ENCODE measurements around the gene CASP10. TPM values are rescaled to one million over a fixed set of nuclear protein-coding genes. Genes with fewer than 3 reads are reported as not detected.

The CASP10 gene
- total and polyA plus RNA-seq, 2 of the 13 experiments (the other 11 are each of a cell fraction or from before 2014, with no cell fraction given), result 22.2 to 23.8 TPM

DNA sequence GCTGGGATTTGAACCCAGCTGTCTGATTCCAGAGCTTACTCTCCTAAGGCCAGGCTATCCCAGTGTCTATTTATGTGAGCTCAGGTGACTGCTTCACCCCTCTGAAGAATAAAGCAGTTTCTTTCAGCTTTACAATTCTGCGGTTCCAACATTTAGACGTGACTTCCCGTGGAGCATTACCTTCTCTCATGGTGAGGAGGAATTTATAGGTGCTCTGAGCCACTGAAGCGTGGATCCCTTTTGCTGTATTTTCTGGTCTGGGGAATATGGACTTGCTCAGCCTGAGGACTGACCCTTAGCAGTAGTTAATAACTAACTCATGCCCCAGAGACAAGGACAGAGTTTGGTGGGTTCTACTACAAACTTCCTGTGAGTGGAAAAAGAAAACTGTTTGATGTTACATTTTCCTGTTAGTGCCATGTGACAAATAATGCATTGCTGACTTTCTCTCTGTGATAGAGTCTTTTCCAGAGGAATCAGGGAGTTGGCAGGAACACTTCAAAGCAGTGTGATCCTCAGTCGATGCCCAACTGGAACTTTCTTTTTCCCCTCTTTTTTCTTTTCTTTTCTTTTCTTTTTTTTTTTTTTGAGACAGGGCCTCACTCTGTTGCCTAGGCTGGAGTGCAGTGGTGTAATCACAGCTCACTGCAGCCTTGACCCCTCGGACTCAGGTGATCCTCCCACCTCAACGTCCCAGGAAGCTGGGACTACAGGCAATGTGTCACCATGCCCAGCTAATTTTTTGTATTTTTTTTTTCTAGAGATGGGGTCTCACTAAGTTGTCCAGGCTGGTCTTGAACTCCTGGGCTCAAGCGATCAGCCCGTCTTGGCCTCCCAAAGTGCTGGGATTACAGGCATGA, 21.9 kb downstream of the CASP10 start (continued):
- TF ChIP-seq, protein P1, sequence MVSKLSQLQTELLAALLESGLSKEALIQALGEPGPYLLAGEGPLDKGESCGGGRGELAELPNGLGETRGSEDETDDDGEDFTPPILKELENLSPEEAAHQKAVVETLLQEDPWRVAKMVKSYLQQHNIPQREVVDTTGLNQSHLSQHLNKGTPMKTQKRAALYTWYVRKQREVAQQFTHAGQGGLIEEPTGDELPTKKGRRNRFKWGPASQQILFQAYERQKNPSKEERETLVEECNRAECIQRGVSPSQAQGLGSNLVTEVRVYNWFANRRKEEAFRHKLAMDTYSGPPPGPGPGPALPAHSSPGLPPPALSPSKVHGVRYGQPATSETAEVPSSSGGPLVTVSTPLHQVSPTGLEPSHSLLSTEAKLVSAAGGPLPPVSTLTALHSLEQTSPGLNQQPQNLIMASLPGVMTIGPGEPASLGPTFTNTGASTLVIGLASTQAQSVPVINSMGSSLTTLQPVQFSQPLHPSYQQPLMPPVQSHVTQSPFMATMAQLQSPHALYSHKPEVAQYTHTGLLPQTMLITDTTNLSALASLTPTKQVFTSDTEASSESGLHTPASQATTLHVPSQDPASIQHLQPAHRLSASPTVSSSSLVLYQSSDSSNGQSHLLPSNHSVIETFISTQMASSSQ (IDR thresholded peaks at IDR 0.05; ENCODE audit: low read depth), result peak; percentile 93
- TF ChIP-seq, protein P1 (CRISPR knock-in tag; IDR thresholded peaks at IDR 0.05; ENCODE audit: borderline replicate concordance), result peak; percentile 95
- peak; percentile 58; the same call in 1 of the 2 replicates for TF ChIP-seq TGIF2 (CRISPR knock-in tag; IDR thresholded peaks at IDR 0.05)
- no peak for TF ChIP-seq MAZ (IDR thresholded peaks at IDR 0.05; ENCODE audit: borderline replicate concordance, low read depth, low read length)
- peak; percentile 82 for TF ChIP-seq MAZ (CRISPR knock-in tag; IDR thresholded peaks at IDR 0.05; ENCODE audit: low read depth)
- TF ChIP-seq, protein P2, sequence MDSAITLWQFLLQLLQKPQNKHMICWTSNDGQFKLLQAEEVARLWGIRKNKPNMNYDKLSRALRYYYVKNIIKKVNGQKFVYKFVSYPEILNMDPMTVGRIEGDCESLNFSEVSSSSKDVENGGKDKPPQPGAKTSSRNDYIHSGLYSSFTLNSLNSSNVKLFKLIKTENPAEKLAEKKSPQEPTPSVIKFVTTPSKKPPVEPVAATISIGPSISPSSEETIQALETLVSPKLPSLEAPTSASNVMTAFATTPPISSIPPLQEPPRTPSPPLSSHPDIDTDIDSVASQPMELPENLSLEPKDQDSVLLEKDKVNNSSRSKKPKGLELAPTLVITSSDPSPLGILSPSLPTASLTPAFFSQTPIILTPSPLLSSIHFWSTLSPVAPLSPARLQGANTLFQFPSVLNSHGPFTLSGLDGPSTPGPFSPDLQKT (CRISPR knock-in tag; IDR thresholded peaks at IDR 0.05; ENCODE audit: borderline replicate concordance), result no peak
- TF ChIP-seq SALL1 (CRISPR knock-in tag; IDR thresholded peaks at IDR 0.05), result peak; percentile 84; the same call in 1 of the 2 replicates
- TF ChIP-seq ZNF598 (CRISPR knock-in tag; IDR thresholded peaks at IDR 0.05; ENCODE audit: borderline replicate concordance), result no peak
- peak; percentile 38; the same call in 1 of the 2 replicates for TF ChIP-seq NFATC3 (CRISPR knock-in tag; IDR thresholded peaks at IDR 0.05)
- TF ChIP-seq, protein P3, sequence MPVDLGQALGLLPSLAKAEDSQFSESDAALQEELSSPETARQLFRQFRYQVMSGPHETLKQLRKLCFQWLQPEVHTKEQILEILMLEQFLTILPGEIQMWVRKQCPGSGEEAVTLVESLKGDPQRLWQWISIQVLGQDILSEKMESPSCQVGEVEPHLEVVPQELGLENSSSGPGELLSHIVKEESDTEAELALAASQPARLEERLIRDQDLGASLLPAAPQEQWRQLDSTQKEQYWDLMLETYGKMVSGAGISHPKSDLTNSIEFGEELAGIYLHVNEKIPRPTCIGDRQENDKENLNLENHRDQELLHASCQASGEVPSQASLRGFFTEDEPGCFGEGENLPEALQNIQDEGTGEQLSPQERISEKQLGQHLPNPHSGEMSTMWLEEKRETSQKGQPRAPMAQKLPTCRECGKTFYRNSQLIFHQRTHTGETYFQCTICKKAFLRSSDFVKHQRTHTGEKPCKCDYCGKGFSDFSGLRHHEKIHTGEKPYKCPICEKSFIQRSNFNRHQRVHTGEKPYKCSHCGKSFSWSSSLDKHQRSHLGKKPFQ (CRISPR knock-in tag; IDR thresholded peaks at IDR 0.05; ENCODE audit: insufficient replicate concordance), result peak; percentile 91
- peak; percentile 88; the same call in 1 of the 3 replicates for TF ChIP-seq MXI1 (IDR thresholded peaks at IDR 0.05; ENCODE audit: borderline replicate concordance, low read depth, low read length)
- TF ChIP-seq ELF3 (CRISPR knock-in tag; IDR thresholded peaks at IDR 0.05), result peak; percentile 95
- peak; percentile 18; the same call in 1 of the 2 replicates for TF ChIP-seq GATA4 (IDR thresholded peaks at IDR 0.05; ENCODE audit: borderline replicate concordance, low read depth)
- TF ChIP-seq, protein P4, sequence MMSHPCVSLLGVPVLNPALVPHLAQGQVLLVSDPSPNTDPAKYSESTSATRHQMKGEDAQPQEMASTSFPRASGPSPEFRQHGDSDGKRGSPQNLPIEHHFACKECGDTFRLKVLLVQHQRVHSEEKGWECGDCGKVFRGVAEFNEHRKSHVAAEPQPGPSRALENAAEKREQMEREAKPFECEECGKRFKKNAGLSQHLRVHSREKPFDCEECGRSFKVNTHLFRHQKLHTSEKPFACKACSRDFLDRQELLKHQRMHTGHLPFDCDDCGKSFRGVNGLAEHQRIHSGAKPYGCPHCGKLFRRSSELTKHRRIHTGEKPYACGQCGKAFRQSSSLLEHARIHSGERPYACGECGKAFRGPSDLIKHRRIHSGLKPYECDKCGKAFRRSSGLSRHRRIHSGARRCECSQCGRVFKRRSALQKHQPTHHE (CRISPR knock-in tag; IDR thresholded peaks at IDR 0.05; ENCODE audit: borderline replicate concordance), result 0 out of 2 replicates have a peak, but pooled peaks have one; percentile 49
- peak; percentile 6; the same call in 1 of the 2 replicates for TF ChIP-seq ZNF775 (CRISPR knock-in tag; IDR thresholded peaks at IDR 0.05; ENCODE audit: borderline replicate concordance)
- TF ChIP-seq ZNF501 (CRISPR knock-in tag; IDR thresholded peaks at IDR 0.05), result no peak; the same call in 1 of the 2 replicates
- no peak for TF ChIP-seq SSRP1 (CRISPR knock-in tag; IDR thresholded peaks at IDR 0.05)
- TF ChIP-seq SAP130 (CRISPR knock-in tag; IDR thresholded peaks at IDR 0.05; ENCODE audit: low read depth), result peak; percentile 81
- TF ChIP-seq NFYB (CRISPR knock-in tag; IDR thresholded peaks at IDR 0.05), result no peak; the same call in 1 of the 2 replicates
- TF ChIP-seq ZSCAN31 (CRISPR knock-in tag; IDR thresholded peaks at IDR 0.05; ENCODE audit: low read depth), result peak; percentile 68; the same call in 1 of the 2 replicates
- TF ChIP-seq ZKSCAN1 (IDR thresholded peaks at IDR 0.05; ENCODE audit: low read length), result no peak; the same call in 1 of the 2 replicates
- peak; percentile 12; the same call in 1 of the 2 replicates for TF ChIP-seq MIXL1 (CRISPR knock-in tag; IDR thresholded peaks at IDR 0.05)

Measured in HepG2 (cell line).